CD4-positive, alpha-beta T cell treated with Interleukin-12 subunit alpha and Interleukin-12 subunit beta, for 1 hour (primary cell): ENCODE results near the gene SERPINB11.
"Not testable (repeated sequence)": the region's sequence is repeated elsewhere in the genome, so short reads cannot be mapped to it uniquely, and the experiment has no call there.

Source experiments
- DNase-seq: peaks from one replicate; pipeline ENCODE4 v3.0.0-alpha.2; 2020

SERPINB11 gene, protein sequence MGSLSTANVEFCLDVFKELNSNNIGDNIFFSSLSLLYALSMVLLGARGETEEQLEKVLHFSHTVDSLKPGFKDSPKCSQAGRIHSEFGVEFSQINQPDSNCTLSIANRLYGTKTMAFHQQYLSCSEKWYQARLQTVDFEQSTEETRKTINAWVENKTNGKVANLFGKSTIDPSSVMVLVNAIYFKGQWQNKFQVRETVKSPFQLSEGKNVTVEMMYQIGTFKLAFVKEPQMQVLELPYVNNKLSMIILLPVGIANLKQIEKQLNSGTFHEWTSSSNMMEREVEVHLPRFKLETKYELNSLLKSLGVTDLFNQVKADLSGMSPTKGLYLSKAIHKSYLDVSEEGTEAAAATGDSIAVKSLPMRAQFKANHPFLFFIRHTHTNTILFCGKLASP

DNA sequence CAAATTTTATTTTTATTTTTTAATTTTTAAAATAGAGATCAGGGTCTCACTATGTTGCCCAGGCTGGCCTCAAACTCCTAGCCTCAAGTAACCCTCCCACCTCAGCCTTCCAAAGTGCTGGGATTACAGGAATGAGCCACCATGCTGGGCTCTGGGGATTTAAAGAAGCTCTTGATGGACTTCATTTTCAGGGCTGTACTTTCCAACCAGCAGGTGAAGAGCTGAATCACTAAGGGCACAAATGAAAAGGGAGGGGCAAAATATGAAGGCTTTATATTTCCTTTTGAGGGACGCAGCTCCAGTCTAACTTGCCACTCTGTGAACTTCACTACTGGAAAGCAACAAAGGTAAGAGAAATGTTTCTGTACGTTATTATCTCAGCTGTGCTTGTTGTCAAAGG, at the start of gene SERPINB11:
Gene SERPINB11 (plus strand): TSS at position 301 of the 400 bp plus-strand sequence. CDS start 7,234 bp downstream, outside the sequence.
- DNase-seq = no peak

DNA sequence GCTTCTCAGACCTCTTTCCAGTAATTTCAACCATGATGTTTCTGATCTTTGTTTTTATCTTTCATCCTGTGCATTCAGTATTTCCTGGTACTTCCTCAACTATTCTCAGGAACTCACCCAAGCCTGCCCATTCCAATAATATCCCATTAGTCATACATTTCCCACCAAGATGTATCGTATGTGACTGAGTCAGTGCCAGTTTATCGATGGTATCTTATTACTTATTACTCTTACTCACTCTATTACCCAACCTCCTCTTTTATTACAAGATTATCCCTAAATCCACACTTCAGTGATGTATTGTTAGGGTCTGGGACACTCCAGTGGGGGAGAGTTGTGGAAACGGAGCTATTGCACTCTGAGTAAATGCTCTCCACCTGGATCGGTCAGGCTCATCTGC, 43.8 kb upstream of the SERPINB11 start:
- not testable (repeated sequence) for DNase-seq

DNA sequence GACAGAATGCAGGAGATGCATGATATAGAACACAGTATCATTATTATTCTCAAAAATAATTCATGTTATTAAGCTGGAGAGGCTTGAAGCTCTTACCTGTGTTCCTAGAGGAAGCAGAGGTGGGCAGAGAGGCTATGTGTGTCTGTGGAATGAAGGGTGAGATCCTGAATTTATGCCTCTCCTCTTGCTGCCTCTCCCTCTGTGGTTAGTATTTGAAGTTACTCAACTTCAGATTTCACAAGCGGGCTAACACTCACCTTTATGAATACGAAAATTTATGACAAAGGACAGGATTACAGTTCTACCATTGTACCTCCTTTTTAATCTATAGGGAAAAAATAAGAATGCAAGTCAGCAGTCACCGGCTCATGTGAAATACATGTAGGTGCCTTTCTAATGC, 41.0 kb upstream of the SERPINB11 start, which contains the start of gene SERPINB3:
Gene SERPINB3 (minus strand): TSS at position 144 of the 400 bp plus-strand sequence. CDS start 677 bp downstream, outside the sequence.
- DNase-seq = not testable (repeated sequence)

DNA sequence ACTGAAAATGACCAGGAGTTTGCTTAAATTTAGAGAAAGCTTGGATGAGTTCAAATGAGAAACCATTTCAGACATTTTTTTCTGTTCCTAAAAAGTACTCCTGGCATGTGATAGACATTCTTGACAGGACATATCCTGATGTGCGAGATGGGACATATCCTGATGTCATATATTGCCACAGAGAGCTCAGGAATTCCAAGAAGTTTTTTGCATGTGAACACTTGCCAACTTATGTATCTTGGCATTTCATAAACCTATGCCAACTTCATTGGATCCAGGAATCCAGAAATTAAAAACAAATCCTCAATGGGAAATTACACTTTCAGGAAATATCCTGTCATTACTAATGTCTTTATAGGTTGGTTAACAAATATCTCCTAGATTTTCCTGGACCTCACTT, 38.2 kb upstream of the SERPINB11 start:
- no peak for DNase-seq

DNA sequence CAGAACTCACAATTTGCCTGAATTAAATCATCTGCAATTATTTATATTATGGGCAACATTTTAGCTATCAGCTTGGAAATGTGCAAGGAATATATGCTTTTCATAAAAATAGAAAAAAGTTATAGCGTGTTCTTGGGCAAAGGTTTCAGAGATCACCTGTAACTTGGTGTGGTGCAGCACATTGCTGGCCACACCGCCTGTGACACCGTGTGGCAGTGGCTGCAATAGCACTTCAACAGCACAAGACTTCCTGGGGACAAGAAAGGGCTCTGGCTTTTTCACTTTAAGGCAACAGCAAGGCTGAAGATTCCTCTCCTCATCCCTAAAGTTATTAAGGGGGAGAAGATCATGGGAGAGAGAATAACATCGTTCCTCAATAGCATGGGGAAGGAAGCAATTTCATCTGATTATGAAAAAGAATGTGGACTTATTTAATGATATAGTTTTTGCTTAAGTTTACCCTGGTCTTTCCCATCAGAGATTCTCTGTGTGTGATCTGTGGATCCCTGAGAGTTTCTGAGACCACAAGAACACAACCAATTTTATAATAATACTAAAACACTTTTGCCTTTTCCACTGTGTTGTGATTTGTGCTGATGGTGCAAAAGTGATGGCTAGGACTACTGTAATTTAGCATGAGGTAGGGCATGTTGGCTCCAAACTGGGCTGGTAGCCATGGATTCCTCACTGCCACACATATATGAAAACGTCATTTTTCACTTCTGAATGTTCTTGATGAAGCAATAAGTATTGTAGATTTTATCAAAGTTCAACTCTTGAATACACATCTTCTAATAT, 26.0 kb upstream of the SERPINB11 start:
- DNase-seq = no peak

DNA sequence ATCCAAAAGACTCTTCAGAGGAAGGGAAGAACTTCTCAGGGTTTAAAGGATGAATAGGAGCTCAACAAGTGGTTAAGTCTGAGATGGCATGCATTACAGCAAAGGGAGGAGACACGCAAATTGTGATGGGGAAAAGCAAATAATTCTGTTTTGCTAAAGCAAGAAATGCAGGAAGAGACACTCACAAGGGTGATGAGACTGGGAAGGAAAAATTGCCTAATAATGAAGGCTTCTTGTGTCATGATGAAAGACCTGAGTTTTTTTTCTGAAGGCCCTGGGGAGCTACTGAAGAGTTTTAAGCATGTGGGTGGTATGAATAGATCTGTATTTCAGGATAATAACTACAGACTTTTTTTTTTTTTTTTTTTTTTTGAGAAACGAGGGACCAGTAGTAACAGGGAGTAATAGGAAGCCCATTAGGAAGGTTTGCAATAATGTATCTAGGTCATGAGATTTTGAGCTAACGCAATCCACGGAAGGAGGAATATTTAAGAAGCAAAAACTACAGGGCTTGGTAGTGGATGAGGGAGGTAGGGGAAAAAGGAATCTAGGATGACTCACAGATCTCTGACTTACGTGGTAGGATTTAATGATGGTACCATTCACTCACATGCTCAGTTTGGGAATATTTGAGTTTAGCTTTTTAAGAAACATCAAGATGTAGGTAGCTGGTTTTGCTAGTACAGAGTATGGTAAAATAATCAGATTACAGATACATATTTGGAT, 25.1 kb upstream of the SERPINB11 start:
- DNase-seq = no peak

DNA sequence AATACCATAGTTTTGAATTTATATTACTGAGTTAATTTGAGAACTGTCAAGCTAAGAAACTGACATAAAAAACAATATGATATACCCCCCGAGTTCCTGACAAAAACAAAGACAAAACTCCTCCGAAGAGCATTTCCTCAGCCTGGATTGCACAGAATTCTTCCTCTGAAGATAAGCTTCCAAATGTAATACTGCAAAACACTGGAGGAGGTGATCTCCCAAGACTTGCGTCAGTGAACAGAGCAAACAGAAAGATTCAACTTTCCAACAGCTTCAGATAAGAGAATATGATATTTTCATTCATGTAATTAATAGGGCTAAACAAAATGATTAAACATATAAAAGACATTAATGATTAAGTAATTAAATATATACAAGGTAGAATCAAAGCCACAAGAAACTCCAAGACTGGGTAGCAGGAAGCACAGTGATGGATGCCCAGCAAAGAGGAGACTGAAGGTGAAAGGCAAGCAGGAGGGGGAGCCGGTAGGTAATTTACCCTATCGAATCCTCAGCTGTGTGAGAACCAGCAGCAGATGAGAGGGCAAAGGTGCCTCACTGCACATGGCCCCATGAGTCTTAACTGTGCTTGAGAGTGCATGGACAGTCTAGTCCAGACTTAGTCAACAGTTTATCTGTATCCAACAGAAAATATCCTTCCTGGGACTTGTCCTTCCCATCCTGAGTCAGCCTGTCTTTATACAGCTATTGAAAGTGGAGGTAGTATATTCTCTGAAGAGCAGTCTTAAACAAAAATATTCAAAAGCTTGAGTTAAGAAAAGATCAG, 22.7 kb upstream of the SERPINB11 start:
- no peak for DNase-seq

DNA sequence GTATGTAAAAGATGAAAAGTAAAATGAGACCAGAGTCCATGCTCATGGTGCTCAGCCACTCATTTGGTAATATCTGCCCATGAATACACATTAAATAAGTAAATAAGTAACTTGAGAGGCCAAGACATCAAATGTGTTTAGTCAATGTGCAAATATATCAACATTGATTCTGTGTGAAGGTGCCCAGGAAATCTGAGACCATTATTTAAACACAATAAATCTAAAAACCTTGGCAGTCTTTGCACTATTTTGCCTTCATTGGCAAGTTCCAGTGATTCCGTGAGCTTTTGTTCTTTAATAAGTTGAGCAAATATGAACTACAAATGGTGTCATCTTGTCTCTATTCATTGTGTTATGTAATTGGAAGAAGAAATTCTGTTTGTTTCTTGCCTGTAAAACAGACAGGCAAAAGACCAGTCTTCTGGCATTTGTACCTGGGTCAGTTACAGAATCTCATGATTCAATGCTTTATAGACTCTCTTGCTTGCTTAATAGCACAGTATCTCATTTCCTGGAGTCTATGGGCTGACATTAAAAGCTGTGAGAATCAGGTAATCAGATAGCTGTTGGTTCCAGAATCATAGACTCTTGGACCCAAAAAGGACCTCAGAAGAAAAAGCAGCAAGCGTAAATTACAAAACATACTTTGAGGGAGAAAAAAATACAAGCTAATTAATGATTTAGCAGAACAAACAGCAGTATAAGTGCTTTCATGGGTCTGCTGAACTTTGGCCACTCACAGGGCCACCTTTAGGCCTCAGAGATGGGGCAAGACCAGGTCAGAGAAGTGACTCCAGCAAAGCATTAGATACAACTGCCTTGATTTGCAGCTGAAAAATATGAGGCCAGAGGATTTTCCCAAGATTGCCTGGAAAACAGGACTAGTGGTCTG, 21.1 kb upstream of the SERPINB11 start:
- DNase-seq = no peak

DNA sequence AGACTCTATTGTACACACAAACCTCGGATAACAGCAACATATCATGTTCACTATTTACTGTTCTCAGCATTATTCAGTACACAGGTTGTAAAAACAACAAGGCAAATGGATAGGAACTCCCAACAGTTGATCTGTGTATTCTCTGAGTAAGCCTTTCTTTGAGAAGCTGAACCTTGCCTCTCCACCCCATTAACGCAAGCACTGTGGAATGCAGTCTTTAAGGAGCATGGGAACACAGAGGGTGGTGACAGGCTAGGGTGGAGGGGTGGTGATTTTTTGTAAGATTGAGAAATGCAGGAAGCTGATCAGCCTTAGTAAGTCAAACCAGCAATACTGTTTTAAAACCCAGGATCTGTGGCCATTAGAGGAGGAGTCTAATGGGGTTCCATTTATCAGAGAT, 19.6 kb upstream of the SERPINB11 start:
- DNase-seq = no peak

DNA sequence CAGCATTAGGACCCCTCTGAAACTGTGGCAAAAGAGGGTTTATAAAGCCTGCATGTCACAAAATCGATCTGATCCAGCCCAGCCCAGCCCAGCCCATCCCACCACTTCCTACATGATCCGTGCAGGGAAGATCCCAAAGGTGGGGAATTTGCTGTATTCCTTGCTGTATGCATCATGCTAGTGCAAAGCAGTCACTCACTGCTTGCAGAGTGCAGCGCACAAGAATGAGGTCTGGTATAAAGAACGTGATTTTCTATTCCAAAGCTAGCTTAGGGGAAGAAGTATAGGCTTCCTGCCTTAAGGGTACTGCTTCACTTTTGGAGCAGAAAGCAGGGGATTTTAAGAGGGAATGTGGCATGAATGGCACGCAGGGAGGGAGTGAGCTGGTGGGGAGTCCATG, 18.9 kb upstream of the SERPINB11 start:
- no peak for DNase-seq

DNA sequence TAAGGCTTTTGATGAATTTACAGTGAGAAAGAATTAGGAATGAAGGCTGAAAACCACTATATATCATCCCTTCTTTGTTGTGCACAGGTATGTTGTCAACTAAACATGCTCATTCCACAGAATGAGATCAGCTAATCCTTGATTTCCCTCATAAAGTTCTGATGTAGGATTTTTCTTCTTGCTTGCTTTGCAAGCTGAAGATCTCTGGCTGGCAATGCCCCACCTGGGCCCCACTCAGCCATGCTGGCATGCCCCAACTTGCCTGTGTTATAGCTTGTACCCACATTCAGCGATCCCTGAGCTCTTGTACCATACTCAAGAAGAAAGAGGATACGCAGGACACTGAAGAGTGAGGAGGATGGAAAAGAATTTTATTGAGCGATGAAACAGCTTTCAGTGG, 18.0 kb upstream of the SERPINB11 start:
- no peak for DNase-seq

DNA sequence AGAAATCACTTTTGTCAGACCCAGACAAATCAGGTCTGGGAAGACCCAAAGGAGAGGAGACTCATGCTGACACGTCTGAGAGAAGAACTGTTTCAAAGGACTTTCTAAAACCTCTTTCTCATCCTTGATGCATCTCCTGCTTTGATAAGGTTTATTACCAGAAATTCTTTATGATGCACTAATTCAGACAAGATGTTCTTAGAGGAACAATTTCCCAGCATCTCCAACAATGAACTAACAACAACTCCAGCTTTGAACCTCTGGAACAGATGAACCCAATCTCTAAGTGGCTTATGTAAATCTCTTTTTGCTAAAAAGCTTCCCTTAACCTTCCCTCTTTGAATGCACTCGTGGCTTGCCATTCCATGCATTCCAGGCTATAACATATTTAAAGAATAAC, 15.9 kb upstream of the SERPINB11 start:
- no peak for DNase-seq

DNA sequence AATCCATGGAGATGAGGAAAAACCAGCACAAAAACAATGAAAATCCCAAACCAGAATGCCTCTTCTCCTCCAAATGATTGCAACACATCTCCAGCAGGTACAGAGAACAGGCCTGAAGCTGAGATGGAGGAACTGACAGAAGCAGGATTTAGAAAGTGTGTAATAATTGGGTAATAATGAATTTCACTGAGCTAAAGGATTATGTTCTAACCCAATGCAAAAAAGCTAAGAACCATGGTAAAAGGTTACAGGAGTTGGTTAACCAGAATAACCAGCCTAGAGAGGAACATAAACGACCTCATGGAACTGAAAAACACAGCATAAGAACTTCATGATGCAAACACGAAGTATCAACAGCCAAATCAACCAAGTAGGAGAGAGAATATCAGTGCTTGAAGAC, 13.7 kb upstream of the SERPINB11 start:
- DNase-seq = no peak

DNA sequence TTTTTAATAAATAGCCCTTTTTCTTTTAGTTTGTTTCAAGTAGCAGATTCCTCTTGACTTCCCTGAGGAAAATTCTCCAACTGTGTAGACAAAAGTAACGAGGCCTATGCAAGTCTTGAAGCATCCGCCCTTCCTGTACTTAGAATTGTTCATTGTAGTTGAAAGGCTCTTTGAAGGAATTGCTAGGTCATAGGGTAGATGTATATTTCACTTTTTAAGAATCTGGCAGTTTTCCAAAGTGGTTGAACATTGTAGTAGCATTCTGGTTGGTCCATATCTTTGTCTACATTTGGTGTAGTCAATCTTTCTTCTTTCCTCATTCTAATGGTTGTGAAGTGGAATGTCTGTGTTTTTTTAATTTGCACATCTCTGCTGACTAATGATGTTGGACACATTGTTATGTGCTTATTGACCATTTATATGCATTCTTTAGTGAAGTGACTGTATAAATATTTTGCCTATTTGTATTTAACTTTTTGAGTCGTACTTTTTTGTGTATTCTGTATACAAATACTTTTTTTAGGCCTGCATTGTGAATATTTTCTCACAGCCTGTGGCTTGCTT, 5.6 kb upstream of the SERPINB11 start:
- no peak for DNase-seq

DNA sequence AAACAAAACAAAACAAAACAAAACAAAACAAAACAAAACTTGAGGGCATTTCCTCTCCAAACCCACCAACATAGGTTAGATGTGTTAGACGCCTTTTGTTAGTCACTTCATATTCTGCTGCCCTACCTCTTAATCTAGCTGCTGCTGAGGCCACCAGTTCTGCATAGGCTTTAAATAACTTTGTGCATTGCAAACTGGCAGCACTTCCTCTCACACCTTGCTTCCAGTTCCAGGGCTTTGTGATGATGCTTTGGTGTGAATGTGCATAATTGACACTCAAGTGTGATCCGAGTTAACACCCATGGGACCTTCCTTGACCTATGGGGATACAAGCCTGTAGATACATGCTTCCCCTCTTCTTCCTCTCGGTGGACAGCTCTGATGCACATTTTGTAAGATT, 2.3 kb upstream of the SERPINB11 start:
- no peak for DNase-seq

DNA sequence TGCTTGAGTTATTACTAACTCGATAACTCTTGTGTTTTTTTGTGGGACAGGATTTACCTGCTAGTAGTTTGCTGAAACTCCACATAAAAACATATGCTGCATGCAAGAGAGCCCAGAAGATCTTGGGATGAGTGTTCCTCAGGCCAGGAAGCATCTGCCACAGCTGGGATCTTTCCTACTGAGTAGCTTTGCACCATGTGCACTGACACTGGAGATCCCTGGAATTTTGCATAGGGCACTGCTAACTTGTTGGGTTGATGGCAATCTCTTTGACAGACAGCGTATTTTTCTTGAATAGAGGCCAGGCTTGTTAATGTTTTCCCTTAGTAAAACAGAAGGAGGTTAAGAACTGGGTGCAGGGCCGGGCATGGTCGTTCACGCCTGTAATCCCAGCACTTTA, 808 bp upstream of the SERPINB11 start:
- no peak for DNase-seq

DNA sequence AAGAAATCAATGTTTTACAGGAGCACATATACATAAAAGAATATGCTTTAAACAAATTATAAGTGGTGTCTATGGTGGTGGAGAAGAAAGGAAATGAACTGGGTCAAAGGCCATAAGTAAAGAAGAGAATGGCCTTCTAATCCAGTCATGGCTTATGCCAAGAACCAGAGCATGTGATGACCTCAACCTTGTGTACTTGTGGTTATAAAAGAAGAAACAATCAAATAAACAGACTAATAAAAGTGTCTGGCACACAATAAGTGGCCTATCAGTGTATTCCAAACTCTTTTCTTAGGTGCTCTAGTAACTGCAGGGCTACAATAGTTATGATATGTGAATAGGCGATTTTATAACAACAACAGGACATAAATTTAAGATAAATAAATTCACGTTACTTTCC, 2.6 kb downstream of the SERPINB11 start:
- DNase-seq = no peak

DNA sequence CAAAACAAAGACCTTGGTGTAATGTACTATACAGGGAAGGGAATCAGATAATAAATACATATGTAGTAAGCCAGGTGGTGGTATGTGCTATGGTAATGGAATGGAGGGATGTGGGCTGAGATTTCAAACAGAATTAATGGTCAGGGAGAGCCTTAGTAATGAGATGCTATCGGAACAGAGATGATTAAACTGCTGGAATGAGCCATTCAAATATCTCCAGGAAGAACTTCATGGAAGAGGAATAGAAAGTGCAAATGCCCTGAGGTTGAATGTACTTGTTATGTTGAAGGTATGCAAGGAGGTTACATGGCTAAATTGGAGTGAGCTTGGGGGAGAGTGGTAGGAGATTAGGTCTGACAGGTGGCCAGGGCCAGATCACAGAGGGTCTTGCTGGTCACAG, 5.1 kb downstream of the SERPINB11 start:
- DNase-seq = no peak

DNA sequence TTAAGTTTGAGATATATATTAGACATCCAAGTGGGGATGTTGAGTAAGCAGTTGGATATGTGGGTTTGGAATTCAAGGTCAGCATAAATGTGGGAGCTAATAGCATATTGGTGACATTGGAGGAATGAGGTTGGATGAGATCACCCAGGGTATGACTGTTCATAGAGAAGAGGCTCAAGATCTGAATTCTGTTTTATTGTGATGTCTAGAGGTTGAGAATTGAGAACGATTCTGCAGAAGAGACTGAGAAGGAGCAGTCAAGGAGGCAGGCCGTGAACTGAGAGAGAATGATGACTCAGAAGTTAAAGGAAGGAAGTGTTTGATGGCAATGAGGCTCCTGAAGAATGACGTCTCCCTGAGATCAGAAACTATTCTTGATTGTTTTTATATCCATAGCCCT, 5.9 kb downstream of the SERPINB11 start:
- no peak for DNase-seq

DNA sequence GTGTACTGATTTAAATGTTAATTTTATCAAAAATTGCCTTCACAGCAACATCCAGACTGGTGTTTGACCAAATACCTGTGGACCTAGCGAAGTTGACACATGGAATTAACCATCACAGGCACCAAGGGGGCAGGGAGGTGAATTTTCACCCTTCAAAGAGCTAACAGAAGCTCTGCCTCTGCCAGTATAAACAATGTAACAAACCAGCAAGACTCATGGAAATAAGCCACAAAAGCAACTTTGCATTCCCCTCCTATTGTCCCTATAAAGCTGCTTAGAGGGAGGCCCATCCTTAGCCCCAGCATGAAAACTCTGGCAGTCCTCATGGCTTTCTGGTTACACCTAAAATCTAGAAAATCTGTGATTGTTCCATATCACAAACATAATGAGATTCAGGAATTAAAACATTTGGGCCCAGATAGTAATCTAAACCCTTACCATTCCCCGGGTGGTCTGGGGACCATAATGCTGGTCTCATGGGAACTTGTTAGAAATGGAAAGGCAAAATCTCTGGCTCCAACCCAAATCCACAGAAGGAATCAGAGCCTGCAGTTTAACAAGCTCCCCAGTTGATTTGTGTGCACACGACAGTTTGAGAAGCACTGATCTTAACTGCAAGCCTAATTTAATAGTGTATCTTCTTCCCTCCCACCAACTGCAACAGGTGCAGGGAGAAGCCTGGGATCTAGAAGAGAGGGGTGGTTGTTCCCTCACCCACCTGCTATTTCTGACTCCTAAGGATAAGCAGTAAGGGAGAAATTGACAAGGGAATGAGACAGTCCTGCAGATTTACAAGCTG, 23.1 kb downstream of the SERPINB11 start:
- DNase-seq = no peak
